Measurements from ENCODE around the gene UBE2V1. TPM values are rescaled to one million over a fixed set of nuclear protein-coding genes. Genes with fewer than 3 reads are reported as not detected.
A peak's percentile ranks its signal among the peaks of the same experiment; 100 is the strongest.

The UBE2V1 gene
- polyA plus RNA-seq, 1 of the 3 experiments (the other 2 are of a cell fraction) = 99.7 TPM

DNA sequence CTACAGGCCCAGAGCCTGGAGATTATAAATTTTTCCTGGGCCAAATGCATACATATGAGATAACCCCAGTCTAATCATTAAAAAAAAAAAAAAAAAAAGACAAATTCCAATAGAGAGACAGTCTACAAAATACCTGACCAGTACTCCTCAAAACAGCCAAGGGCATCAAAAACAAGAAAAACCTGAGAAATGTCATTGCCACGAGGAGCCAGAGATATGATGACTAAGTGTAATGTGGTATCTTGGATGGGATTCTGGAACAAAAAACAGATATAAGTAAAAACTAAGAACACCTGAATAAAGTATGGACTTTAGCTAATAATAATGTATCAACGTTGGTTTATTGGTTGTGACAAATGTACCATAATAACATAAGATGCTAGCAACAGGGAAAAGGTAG is 24.9 kb downstream of the UBE2V1 start:
- Histone ChIP-seq H3K27ac (ENCODE audit: low read depth in 2 of 2, low read length in 1 of 2) (peak overlapping the region in 1 of 2 experiments; percentile 50; a peak in 1 of 4 replicates), H3K4me1 (ENCODE audit: control insufficient read depth in 1 of 2, insufficient read depth in 2 of 2, low read depth in 1 of 2, low read length in 1 of 2) (peaks cover 15 to 21% of the 10 kb centered on the region in 2 experiments), H3K4me3 (ENCODE audit: low read depth in 2 of 2, low read length in 1 of 2) (no peak overlapping the region), H2AFZ (ENCODE audit: low read depth) (no peak overlapping the region), H3K79me2 (ENCODE audit: insufficient read depth) (peaks cover 95% of the 10 kb centered on the region), H3K36me3 (replicated peaks in 1 of 2; ENCODE audit: control insufficient read depth in 1 of 2, insufficient read depth in 2 of 2, low read length in 1 of 2) (peaks cover 26 to 46% of the 10 kb centered on the region in 2 experiments), H3K27me3 (ENCODE audit: insufficient read depth) (no peaks in the 10 kb centered on the region), H4K20me1 (ENCODE audit: insufficient read depth) (peaks cover 73% of the 10 kb centered on the region), H3K9me2 (no peaks in the 10 kb centered on the region), H3K9me3 (no peaks in the 10 kb centered on the region), H3F3A (replicated peaks; ENCODE audit: insufficient read depth) (peaks cover 32% of the 10 kb centered on the region), H3K4me2 (no peak overlapping the region), H3K9ac (no peak overlapping the region)
- WGBS (ENCODE audit: low lambda C conversion rate) = 48% methylated on average over 2 of the region's 2 CpGs
- TF ChIP-seq GABPA (IDR thresholded peaks at IDR 0.05; ENCODE audit: low read depth) (no peak), TEAD4 (IDR thresholded peaks at IDR 0.05; ENCODE audit: borderline replicate concordance, insufficient read depth) (no peak), SIN3A (IDR thresholded peaks at IDR 0.05; ENCODE audit: borderline replicate concordance, low read depth, low read length) (no peak), TAF1 (IDR thresholded peaks at IDR 0.05; ENCODE audit: borderline replicate concordance, low read depth, low read length) (no peak), FOXM1 (IDR thresholded peaks at IDR 0.05; ENCODE audit: low read depth) (no peak), RFX5 (IDR thresholded peaks at IDR 0.05; ENCODE audit: low read length) (no peak), TCF12 (IDR thresholded peaks at IDR 0.05) (no peak), FOXJ3 (CRISPR knock-in tag; IDR thresholded peaks at IDR 0.05) (no peak), EP300 (IDR thresholded peaks at IDR 0.05; ENCODE audit: borderline replicate concordance in 1 of 2, low read depth in 1 of 2, low read length in 1 of 2) (no peak), POLR2AphosphoS5 (IDR thresholded peaks at IDR 0.05; ENCODE audit: low read depth, low read length) (no peak)
- TF ChIP-seq, protein P1, sequence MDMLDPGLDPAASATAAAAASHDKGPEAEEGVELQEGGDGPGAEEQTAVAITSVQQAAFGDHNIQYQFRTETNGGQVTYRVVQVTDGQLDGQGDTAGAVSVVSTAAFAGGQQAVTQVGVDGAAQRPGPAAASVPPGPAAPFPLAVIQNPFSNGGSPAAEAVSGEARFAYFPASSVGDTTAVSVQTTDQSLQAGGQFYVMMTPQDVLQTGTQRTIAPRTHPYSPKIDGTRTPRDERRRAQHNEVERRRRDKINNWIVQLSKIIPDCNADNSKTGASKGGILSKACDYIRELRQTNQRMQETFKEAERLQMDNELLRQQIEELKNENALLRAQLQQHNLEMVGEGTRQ (IDR thresholded peaks at IDR 0.05; ENCODE audit: borderline replicate concordance, low read depth, low read length) = no peak
- ChIA-PET CTCF (interaction anchor here (3.9 to 7.0 kb wide), 2 partner anchors 18 to 109 kb away, joined by 27 to 31 read pairs; no protein-coding TSS in a partner anchor), POLR2A (no interaction called here)
- DNase-seq = no peak

DNA sequence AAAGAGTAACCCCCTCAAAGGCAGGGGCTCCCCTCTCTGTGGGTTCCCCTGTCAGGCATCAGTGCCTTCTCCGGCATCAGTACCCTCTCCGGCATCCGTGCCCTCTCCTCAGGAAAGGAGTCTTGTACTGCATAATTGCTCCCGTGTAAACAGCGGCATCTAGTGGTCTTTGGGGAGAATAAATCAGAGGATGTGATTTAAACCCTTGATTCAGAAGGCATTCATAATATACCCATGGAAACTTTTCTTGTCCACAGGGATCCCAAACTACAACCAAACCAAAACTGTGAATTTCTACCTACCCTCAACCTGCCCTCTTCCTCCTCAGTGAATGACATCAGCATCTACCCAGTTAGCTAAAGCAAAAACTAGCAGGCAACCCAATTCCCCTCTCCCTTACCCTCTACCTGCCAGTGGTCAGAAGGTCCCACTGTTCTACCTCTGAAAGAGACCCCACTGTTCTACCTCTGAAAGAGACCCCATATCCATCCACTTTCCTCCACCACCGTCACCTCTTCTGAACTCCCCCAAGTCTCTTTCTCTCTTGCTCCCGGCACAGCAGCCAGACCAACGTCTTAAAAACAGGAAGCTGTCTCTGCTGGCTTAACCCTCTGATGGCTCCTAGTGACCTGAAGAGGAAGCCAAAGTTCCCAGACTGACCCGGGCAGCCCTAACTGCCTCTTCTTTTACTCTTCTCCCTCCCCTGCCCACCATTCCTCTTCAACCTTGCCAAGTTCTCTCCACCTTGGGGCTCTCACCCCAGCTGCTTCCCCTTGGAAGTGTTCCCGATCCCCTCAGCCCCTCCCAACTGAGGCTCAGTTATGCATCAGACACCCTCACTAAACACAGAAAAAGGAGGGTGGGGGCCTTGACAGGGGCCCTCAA is 27.2 kb downstream of the UBE2V1 start:
- Histone ChIP-seq H3K9ac (no peak overlapping the region; the same call in 1 of the 2 replicates), H3K9me2 (no peaks in the 10 kb centered on the region), H3F3A (replicated peaks; ENCODE audit: insufficient read depth) (peaks cover 41% of the 10 kb centered on the region), H3K4me1 (ENCODE audit: control insufficient read depth in 1 of 2, insufficient read depth in 2 of 2, low read depth in 1 of 2, low read length in 1 of 2) (peaks cover 15 to 21% of the 10 kb centered on the region in 2 experiments), H4K20me1 (ENCODE audit: insufficient read depth) (peaks cover 54% of the 10 kb centered on the region), H3K4me3 (ENCODE audit: low read depth in 2 of 2, low read length in 1 of 2) (no peak overlapping the region; a peak in 1 of 4 replicates), H3K36me3 (replicated peaks in 1 of 2; ENCODE audit: control insufficient read depth in 1 of 2, insufficient read depth in 2 of 2, low read length in 1 of 2) (peaks cover 39 to 53% of the 10 kb centered on the region in 2 experiments), H3K4me2 (peak overlapping the region; percentile 70), H3K9me3 (no peaks in the 10 kb centered on the region), H2AFZ (ENCODE audit: low read depth) (no peak overlapping the region), H3K79me2 (ENCODE audit: insufficient read depth) (peaks cover 72% of the 10 kb centered on the region), H3K27ac (ENCODE audit: low read depth in 2 of 2, low read length in 1 of 2) (peak overlapping the region; percentile 50 to 73), H3K27me3 (ENCODE audit: insufficient read depth) (no peaks in the 10 kb centered on the region)
- ChIA-PET CTCF (interaction anchor here (0.6 to 6.2 kb wide), 36 partner anchors 8 to 805 kb away, joined by 3 to 154 read pairs (median 4); partner anchors contain the start of genes SNAI1 and UBE2V1), POLR2A (interaction anchor here (0.6 to 1.1 kb wide), 4 partner anchors 12 to 80 kb away, joined by 3 to 7 read pairs (median 4); no protein-coding TSS in a partner anchor)
- 18% methylated on average over 10 of the region's 10 CpGs for WGBS (ENCODE audit: low lambda C conversion rate)
- peak; percentile 79 for DNase-seq
- TF ChIP-seq MXI1 (IDR thresholded peaks at IDR 0.05; ENCODE audit: low read depth, low read length) = no peak
- no peak for TF ChIP-seq POLR2AphosphoS5 (IDR thresholded peaks at IDR 0.05; ENCODE audit: low read depth, low read length)
- no peak for TF ChIP-seq TEAD4 (IDR thresholded peaks at IDR 0.05; ENCODE audit: borderline replicate concordance, insufficient read depth)
- TF ChIP-seq TCF12 (IDR thresholded peaks at IDR 0.05) = no peak
- TF ChIP-seq, protein P2, sequence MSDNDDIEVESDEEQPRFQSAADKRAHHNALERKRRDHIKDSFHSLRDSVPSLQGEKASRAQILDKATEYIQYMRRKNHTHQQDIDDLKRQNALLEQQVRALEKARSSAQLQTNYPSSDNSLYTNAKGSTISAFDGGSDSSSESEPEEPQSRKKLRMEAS (IDR thresholded peaks at IDR 0.05; ENCODE audit: low read depth) = no peak
- TF ChIP-seq, protein P3, sequence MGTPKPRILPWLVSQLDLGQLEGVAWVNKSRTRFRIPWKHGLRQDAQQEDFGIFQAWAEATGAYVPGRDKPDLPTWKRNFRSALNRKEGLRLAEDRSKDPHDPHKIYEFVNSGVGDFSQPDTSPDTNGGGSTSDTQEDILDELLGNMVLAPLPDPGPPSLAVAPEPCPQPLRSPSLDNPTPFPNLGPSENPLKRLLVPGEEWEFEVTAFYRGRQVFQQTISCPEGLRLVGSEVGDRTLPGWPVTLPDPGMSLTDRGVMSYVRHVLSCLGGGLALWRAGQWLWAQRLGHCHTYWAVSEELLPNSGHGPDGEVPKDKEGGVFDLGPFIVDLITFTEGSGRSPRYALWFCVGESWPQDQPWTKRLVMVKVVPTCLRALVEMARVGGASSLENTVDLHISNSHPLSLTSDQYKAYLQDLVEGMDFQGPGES (IDR thresholded peaks at IDR 0.05; ENCODE audit: low read depth, low read length) = no peak
- TF ChIP-seq CHD2 (IDR thresholded peaks at IDR 0.05; ENCODE audit: low read length, partially characterized antibody) = no peak
- no peak for TF ChIP-seq ELF1 (IDR thresholded peaks at IDR 0.05)
- TF ChIP-seq, protein P4, sequence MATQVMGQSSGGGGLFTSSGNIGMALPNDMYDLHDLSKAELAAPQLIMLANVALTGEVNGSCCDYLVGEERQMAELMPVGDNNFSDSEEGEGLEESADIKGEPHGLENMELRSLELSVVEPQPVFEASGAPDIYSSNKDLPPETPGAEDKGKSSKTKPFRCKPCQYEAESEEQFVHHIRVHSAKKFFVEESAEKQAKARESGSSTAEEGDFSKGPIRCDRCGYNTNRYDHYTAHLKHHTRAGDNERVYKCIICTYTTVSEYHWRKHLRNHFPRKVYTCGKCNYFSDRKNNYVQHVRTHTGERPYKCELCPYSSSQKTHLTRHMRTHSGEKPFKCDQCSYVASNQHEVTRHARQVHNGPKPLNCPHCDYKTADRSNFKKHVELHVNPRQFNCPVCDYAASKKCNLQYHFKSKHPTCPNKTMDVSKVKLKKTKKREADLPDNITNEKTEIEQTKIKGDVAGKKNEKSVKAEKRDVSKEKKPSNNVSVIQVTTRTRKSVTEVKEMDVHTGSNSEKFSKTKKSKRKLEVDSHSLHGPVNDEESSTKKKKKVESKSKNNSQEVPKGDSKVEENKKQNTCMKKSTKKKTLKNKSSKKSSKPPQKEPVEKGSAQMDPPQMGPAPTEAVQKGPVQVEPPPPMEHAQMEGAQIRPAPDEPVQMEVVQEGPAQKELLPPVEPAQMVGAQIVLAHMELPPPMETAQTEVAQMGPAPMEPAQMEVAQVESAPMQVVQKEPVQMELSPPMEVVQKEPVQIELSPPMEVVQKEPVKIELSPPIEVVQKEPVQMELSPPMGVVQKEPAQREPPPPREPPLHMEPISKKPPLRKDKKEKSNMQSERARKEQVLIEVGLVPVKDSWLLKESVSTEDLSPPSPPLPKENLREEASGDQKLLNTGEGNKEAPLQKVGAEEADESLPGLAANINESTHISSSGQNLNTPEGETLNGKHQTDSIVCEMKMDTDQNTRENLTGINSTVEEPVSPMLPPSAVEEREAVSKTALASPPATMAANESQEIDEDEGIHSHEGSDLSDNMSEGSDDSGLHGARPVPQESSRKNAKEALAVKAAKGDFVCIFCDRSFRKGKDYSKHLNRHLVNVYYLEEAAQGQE (IDR thresholded peaks at IDR 0.05; ENCODE audit: low read depth, low read length) = no peak
- no peak for TF ChIP-seq FOSL2 (IDR thresholded peaks at IDR 0.05; ENCODE audit: borderline replicate concordance, low read depth)
- TF ChIP-seq EP300 (IDR thresholded peaks at IDR 0.05; ENCODE audit: borderline replicate concordance in 1 of 2, low read depth in 1 of 2, low read length in 1 of 2) = no peak
- TF ChIP-seq NRF1 (IDR thresholded peaks at IDR 0.05; ENCODE audit: low read depth, low read length) = no peak
- TF ChIP-seq RCOR1 (IDR thresholded peaks at IDR 0.05; ENCODE audit: low read length) = no peak

Measured in SK-N-SH (cell line).